GM12878 (cell line): ENCODE results near the gene WWOX. TPM values are rescaled to one million over a fixed set of nuclear protein-coding genes. Genes with fewer than 3 reads are reported as not detected.

Experiments used
- EGR1 ChIP-seq, 2 experiments: IDR thresholded peaks; 1 replicate in 1 of 2; 2 replicates in 1 of 2; pipeline ENCODE4 v1.6.1; 2011 to 2012; ENCODE audit warnings: low read depth in 2 of 2, low read length in 2 of 2, borderline replicate concordance in 1 of 2, mild to moderate bottlenecking in 1 of 2, moderate library complexity in 1 of 2
- NKRF ChIP-seq: fragments of 450-650 bp; conservative IDR thresholded peaks from 2 replicates; pipeline ENCODE4 v1.6.1; 2017; ENCODE audit warnings: mild to moderate bottlenecking, moderate library complexity
- PAX8 ChIP-seq: fragments of 450-650 bp; IDR thresholded peaks from 2 replicates; pipeline ENCODE4 v1.6.1; 2017; ENCODE audit warnings: mild to moderate bottlenecking, moderate library complexity
- TARDBP ChIP-seq: IDR thresholded peaks from 2 replicates; pipeline ENCODE4 v1.6.1; 2016; ENCODE audit warnings: borderline replicate concordance
- polyA plus RNA-seq, 11 experiments: library from polyadenylated mRNA; depleted of rRNA in 4 of 11; unstranded in 6 of 11; stranded (reverse) in 5 of 11; fragments of >200 nt; fragmentation: Nextera tagmentation in 4 of 11; fragmentation: Illumina TruSeq in 1 of 11; extraction: Ambion mirVana in 4 of 11; extraction: Trizol in 1 of 11; gene quantifications; 1 replicate in 1 of 11; 2 replicates in 10 of 11; pipeline versions ENCODE4 v1.2.1 to v1.2.3, GENCODE V29; 2011 to 2016; ENCODE audit warnings: inconsistent platforms in 2 of 11, missing spikeins in 2 of 11, low read depth in 1 of 11
- total RNA-seq, 4 experiments: library from RNA; depleted of rRNA in 3 of 4; stranded (reverse); fragments of >200 nt in 3 of 4; fragmentation: Illumina TruSeq in 1 of 4; extraction: Trizol in 1 of 4; gene quantifications; 2 replicates each; pipeline versions ENCODE4 v1.2.1 to v1.2.3, GENCODE V29; 2013 to 2021
- TF ChIP-seq, protein P1 (sequence below): fragments of 450-650 bp; IDR thresholded peaks from 2 replicates; pipeline ENCODE4 v1.6.1; 2017; ENCODE audit warnings: mild to moderate bottlenecking, moderate library complexity
- TF ChIP-seq, protein P2 (sequence below): IDR thresholded peaks from 2 replicates; pipeline ENCODE4 v1.6.1; 2011; ENCODE audit warnings: borderline replicate concordance, low read depth, mild to moderate bottlenecking, moderate library complexity, mixed read lengths, low read length; ENCODE audit not compliant: insufficient read depth; ENCODE audit errors: extremely low read length

Gene WWOX
- total and polyA plus RNA-seq, 10 of the 15 experiments (the other 5 are each of a cell fraction or from before 2014, with no cell fraction given) = 2.8 to 24.4 (median 17.8) TPM

DNA sequence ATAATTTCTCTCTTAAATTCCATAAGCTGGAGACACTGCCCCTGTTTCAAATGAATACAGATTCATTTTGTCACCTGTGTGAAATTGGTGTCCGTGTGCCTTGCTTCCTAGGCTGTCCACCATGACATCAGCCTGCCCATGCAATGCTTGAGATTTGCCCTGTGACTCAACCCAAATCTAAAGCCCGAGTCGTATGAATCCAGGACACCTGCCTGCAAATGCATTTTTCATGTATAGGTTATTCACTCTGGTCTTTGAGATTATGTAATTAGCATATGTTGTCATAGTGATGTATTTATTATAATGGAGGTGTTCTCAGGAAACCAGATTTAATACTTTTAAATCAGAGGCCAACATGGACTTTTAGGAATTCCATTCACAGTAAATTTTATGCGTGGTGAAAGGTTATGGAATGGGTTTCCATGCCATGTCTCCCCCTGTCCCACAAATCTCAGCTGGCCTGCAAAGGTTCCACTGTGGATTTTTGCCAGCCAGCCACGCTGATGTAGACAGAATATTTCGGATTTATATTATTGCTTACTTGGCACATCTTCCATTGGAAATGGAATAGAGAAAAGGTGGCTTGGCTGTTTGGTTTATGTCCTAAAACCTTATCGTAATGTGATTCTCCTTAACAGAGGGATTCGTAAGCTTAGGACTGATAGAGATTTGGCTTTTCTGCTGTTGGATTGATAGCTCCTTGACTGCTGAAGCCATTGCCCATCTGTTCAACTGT lies 551.1 kb downstream of the WWOX start (continued):
- no peak for TF ChIP-seq NKRF
- no peak for TF ChIP-seq PAX8
- TF ChIP-seq, protein P1, sequence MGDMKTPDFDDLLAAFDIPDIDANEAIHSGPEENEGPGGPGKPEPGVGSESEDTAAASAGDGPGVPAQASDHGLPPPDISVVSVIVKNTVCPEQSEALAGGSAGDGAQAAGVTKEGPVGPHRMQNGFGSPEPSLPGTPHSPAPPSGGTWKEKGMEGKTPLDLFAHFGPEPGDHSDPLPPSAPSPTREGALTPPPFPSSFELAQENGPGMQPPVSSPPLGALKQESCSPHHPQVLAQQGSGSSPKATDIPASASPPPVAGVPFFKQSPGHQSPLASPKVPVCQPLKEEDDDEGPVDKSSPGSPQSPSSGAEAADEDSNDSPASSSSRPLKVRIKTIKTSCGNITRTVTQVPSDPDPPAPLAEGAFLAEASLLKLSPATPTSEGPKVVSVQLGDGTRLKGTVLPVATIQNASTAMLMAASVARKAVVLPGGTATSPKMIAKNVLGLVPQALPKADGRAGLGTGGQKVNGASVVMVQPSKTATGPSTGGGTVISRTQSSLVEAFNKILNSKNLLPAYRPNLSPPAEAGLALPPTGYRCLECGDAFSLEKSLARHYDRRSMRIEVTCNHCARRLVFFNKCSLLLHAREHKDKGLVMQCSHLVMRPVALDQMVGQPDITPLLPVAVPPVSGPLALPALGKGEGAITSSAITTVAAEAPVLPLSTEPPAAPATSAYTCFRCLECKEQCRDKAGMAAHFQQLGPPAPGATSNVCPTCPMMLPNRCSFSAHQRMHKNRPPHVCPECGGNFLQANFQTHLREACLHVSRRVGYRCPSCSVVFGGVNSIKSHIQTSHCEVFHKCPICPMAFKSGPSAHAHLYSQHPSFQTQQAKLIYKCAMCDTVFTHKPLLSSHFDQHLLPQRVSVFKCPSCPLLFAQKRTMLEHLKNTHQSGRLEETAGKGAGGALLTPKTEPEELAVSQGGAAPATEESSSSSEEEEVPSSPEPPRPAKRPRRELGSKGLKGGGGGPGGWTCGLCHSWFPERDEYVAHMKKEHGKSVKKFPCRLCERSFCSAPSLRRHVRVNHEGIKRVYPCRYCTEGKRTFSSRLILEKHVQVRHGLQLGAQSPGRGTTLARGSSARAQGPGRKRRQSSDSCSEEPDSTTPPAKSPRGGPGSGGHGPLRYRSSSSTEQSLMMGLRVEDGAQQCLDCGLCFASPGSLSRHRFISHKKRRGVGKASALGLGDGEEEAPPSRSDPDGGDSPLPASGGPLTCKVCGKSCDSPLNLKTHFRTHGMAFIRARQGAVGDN = no peak
- no peak for TF ChIP-seq EGR1 (IDR thresholded peaks at IDR 0.05; ENCODE audit: borderline replicate concordance in 1 of 2, low read depth in 2 of 2, low read length in 2 of 2)
- TF ChIP-seq, protein P2, sequence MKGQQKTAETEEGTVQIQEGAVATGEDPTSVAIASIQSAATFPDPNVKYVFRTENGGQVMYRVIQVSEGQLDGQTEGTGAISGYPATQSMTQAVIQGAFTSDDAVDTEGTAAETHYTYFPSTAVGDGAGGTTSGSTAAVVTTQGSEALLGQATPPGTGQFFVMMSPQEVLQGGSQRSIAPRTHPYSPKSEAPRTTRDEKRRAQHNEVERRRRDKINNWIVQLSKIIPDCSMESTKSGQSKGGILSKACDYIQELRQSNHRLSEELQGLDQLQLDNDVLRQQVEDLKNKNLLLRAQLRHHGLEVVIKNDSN = no peak
- no peak for TF ChIP-seq TARDBP
